OCI-LY3 (cell line): ENCODE measurements around the gene PEX16.

ENCODE experiments used
- H2AFZ ChIP-seq: fragments of 200-600, 300-600 bp; shearing (Covaris generic); 2 replicates; pipeline ENCODE4 v1.6.0; 2014; ENCODE audit warnings: antibody characterized with exemption, low read depth, low read length
- H3K27ac ChIP-seq: fragments of 200-600, 300-600 bp; sonication (generic); 2 replicates; pipeline ENCODE4 v1.5.1; 2014; ENCODE audit warnings: mild to moderate bottlenecking, low read length, moderate library complexity, mixed read lengths
- H3K27me3 ChIP-seq: fragments of 200-600, 300-600 bp; sonication (generic); 2 replicates; pipeline ENCODE4 v1.6.1; 2014; ENCODE audit warnings: low read depth, low read length, mixed read lengths
- H3K36me3 ChIP-seq: fragments of 200-600, 300-600 bp; sonication (generic); replicated peaks from 2 replicates; pipeline ENCODE3; 2014; ENCODE audit warnings: low read depth, low read length, mixed read lengths
- H3K4me1 ChIP-seq: fragments of 300-600, 200-600 bp; sonication (generic); 2 replicates; pipeline ENCODE4 v1.6.1; 2014; ENCODE audit warnings: low read length, mixed read lengths
- H3K4me2 ChIP-seq: fragments of 200-600, 300-600 bp; sonication (generic); 2 replicates; pipeline ENCODE4 v1.6.1; 2014; ENCODE audit warnings: low read length, mixed read lengths
- H3K4me3 ChIP-seq: fragments of 300-600, 200-600 bp; sonication (generic); 2 replicates; pipeline ENCODE4 v1.5.1; 2014; ENCODE audit warnings: antibody characterized with exemption, mild to moderate bottlenecking, low read length, moderate library complexity
- H3K79me2 ChIP-seq: fragments of 300-600, 200-600 bp; shearing (Covaris generic); 2 replicates; pipeline ENCODE4 v1.6.1; 2014; ENCODE audit warnings: mild to moderate bottlenecking, low read length, mixed read lengths
- H3K9ac ChIP-seq: fragments of 300-600, 200-600 bp; shearing (Covaris generic); 2 replicates; pipeline ENCODE4 v1.6.0; 2014; ENCODE audit warnings: mild to moderate bottlenecking, low read length, moderate library complexity
- H3K9me3 ChIP-seq: fragments of 200-600, 300-600 bp; shearing (Covaris generic); 2 replicates; pipeline ENCODE4 v1.6.1; 2014; ENCODE audit warnings: low read length, mixed read lengths; ENCODE audit not compliant: insufficient read depth
- H4K20me1 ChIP-seq: fragments of 200-600, 300-600 bp; sonication (generic); 2 replicates; pipeline ENCODE4 v1.6.1; 2016; ENCODE audit warnings: low read length, mixed read lengths; ENCODE audit not compliant: insufficient read depth
- EZH2phosphoT487 ChIP-seq: fragments of 200-600 bp; shearing (Covaris generic); IDR thresholded peaks from 2 replicates; pipeline ENCODE4 v1.6.1; 2018; ENCODE audit warnings: antibody characterized with exemption, mixed run types, low read depth
- TF ChIP-seq, protein P1 (sequence below): fragments of 200-600, 300-600 bp; sonication (generic); IDR thresholded peaks from 2 replicates; pipeline ENCODE4 v1.5.1; 2014; ENCODE audit warnings: antibody characterized with exemption, low read length, low read depth

PEX16 gene

DNA sequence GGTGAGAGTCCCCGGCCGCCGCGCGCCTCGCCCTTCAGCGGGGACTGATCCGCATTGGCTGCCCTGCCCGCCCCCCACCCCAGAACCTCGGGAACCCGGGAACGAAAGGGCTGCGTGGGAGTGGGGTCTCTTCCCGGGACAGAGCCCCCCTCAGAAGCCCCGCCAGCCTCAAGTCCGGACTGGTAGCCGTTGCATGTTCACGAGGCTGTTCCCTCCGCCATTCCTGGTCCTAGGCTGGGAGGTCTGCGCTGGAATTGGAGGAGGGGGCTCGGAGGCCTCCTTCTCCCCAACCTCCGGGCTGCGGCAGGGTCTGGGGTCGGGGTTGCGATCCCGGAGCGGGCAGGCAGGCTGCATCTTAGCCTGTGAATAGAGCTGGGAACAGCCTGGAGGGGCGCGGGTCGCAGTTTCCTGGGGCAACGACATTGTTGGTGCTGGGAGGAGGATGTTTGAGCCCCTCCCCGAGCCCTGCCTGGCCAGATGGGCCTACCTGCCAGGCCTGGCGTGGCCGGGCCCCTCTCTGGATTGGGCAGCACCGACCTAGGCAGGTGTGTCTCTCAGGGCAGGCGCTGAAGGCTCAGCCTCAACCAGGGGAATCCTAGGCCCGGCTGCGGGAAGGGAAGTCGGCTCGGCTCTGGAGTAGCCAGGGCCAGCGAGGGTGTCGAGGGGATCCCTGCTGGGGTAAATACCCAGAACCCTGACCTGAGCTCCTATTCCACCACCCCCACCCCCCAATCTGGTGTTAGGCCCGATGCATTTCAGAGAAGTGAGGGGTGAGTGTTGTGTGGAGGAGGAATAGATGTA is 31.6 kb downstream of the PEX16 start:
- no peak overlapping the region for H3K9ac ChIP-seq
- peak overlapping the region; percentile 75 for H3K4me3 ChIP-seq
- H3K27me3 ChIP-seq = no peaks in the 10 kb centered on the region
- no peaks in the 10 kb centered on the region for H3K79me2 ChIP-seq
- peaks cover 32% of the 10 kb centered on the region for H4K20me1 ChIP-seq
- H3K4me2 ChIP-seq = peak overlapping the region; percentile 59
- TF ChIP-seq EZH2phosphoT487 = no peak
- TF ChIP-seq, protein P1, sequence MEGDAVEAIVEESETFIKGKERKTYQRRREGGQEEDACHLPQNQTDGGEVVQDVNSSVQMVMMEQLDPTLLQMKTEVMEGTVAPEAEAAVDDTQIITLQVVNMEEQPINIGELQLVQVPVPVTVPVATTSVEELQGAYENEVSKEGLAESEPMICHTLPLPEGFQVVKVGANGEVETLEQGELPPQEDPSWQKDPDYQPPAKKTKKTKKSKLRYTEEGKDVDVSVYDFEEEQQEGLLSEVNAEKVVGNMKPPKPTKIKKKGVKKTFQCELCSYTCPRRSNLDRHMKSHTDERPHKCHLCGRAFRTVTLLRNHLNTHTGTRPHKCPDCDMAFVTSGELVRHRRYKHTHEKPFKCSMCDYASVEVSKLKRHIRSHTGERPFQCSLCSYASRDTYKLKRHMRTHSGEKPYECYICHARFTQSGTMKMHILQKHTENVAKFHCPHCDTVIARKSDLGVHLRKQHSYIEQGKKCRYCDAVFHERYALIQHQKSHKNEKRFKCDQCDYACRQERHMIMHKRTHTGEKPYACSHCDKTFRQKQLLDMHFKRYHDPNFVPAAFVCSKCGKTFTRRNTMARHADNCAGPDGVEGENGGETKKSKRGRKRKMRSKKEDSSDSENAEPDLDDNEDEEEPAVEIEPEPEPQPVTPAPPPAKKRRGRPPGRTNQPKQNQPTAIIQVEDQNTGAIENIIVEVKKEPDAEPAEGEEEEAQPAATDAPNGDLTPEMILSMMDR = no peak
- H3K36me3 ChIP-seq = peaks cover 8% of the 10 kb centered on the region
- H3K9me3 ChIP-seq = no peaks in the 10 kb centered on the region
- H3K27ac ChIP-seq = no peak overlapping the region
- H2AFZ ChIP-seq = no peak overlapping the region
- H3K4me1 ChIP-seq = no peaks in the 10 kb centered on the region

GRCh38 chr11:45885274-45885920 is 32.3 kb downstream of the PEX16 start, which contains the start of gene MAPK8IP1:
MAPK8IP1 (plus strand) TSS chr11:45885651; CDS start chr11:45885821, 170 bp downstream.
- Histone ChIP-seq H3K4me3 (peak within 1 kb of the TSS; percentile 75), H3K9me3 (no peaks in the 10 kb centered on the region), H3K4me2 (peak within 1 kb of the TSS; percentile 73), H3K27ac (no peak within 1 kb of the TSS), H3K79me2 (no peaks in the 10 kb centered on the region), H3K4me1 (no peaks in the 10 kb centered on the region), H4K20me1 (peaks cover 32% of the 10 kb centered on the region), H3K27me3 (no peaks in the 10 kb centered on the region), H2AFZ (no peak within 1 kb of the TSS), H3K36me3 (peaks cover 15% of the 10 kb centered on the region), H3K9ac (no peak within 1 kb of the TSS)
- TF ChIP-seq, protein P1 = no peak
- TF ChIP-seq EZH2phosphoT487 = no peak

GRCh38 chr11:45884596-45885185 is 33.0 kb downstream of the PEX16 start:
- Histone ChIP-seq H3K9ac (no peak overlapping the region), H3K4me3 (peak overlapping the region; percentile 73), H3K36me3 (peaks cover 19% of the 10 kb centered on the region), H3K27ac (no peak overlapping the region), H3K79me2 (no peaks in the 10 kb centered on the region), H3K27me3 (no peaks in the 10 kb centered on the region), H3K4me2 (peak overlapping the region; percentile 73), H3K4me1 (no peaks in the 10 kb centered on the region), H3K9me3 (no peaks in the 10 kb centered on the region), H4K20me1 (peaks cover 32% of the 10 kb centered on the region), H2AFZ (no peak overlapping the region)
- no peak for TF ChIP-seq EZH2phosphoT487
- TF ChIP-seq, protein P1 = no peak
